Measurements from ENCODE around the gene PLBD1.

DNA sequence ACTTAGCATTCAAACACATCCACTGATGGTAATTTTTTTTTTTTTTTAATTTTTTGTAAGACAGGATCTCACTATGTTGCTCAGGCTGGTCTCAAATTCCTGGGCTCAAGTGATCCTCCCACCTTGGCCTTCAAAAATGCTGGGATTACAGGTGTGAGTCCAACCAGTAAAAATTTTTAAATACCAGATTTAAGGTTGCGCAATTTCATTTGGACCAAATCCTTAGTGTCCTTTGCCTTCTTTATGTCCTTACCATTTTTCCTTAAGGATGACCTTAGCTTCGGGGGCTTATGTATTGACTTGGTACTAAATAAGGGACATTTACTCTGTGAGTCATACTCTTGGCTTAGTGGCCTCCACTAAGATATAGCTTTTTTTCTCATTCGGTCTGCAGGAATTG is 4.1 kb upstream of the PLBD1 start:
- TF ChIP-seq POLR2AphosphoS5 (IDR thresholded peaks at IDR 0.05; ENCODE audit: low read depth, low read length) (no peak), MEF2A (IDR thresholded peaks at IDR 0.05; ENCODE audit: borderline replicate concordance, low read depth) (no peak), RAD21 (IDR thresholded peaks at IDR 0.05; ENCODE audit: low read length) (no peak), EP300 (IDR thresholded peaks at IDR 0.05; ENCODE audit: borderline replicate concordance in 1 of 2, low read depth in 1 of 2, low read length in 1 of 2) (no peak), FOSL2 (IDR thresholded peaks at IDR 0.05; ENCODE audit: borderline replicate concordance, low read depth) (no peak)
- TF ChIP-seq, protein P1, sequence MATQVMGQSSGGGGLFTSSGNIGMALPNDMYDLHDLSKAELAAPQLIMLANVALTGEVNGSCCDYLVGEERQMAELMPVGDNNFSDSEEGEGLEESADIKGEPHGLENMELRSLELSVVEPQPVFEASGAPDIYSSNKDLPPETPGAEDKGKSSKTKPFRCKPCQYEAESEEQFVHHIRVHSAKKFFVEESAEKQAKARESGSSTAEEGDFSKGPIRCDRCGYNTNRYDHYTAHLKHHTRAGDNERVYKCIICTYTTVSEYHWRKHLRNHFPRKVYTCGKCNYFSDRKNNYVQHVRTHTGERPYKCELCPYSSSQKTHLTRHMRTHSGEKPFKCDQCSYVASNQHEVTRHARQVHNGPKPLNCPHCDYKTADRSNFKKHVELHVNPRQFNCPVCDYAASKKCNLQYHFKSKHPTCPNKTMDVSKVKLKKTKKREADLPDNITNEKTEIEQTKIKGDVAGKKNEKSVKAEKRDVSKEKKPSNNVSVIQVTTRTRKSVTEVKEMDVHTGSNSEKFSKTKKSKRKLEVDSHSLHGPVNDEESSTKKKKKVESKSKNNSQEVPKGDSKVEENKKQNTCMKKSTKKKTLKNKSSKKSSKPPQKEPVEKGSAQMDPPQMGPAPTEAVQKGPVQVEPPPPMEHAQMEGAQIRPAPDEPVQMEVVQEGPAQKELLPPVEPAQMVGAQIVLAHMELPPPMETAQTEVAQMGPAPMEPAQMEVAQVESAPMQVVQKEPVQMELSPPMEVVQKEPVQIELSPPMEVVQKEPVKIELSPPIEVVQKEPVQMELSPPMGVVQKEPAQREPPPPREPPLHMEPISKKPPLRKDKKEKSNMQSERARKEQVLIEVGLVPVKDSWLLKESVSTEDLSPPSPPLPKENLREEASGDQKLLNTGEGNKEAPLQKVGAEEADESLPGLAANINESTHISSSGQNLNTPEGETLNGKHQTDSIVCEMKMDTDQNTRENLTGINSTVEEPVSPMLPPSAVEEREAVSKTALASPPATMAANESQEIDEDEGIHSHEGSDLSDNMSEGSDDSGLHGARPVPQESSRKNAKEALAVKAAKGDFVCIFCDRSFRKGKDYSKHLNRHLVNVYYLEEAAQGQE (IDR thresholded peaks at IDR 0.05; ENCODE audit: low read depth, low read length) = no peak
- TF ChIP-seq, protein P2, sequence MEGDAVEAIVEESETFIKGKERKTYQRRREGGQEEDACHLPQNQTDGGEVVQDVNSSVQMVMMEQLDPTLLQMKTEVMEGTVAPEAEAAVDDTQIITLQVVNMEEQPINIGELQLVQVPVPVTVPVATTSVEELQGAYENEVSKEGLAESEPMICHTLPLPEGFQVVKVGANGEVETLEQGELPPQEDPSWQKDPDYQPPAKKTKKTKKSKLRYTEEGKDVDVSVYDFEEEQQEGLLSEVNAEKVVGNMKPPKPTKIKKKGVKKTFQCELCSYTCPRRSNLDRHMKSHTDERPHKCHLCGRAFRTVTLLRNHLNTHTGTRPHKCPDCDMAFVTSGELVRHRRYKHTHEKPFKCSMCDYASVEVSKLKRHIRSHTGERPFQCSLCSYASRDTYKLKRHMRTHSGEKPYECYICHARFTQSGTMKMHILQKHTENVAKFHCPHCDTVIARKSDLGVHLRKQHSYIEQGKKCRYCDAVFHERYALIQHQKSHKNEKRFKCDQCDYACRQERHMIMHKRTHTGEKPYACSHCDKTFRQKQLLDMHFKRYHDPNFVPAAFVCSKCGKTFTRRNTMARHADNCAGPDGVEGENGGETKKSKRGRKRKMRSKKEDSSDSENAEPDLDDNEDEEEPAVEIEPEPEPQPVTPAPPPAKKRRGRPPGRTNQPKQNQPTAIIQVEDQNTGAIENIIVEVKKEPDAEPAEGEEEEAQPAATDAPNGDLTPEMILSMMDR (IDR thresholded peaks at IDR 0.05) = no peak
- TF ChIP-seq, protein P3, sequence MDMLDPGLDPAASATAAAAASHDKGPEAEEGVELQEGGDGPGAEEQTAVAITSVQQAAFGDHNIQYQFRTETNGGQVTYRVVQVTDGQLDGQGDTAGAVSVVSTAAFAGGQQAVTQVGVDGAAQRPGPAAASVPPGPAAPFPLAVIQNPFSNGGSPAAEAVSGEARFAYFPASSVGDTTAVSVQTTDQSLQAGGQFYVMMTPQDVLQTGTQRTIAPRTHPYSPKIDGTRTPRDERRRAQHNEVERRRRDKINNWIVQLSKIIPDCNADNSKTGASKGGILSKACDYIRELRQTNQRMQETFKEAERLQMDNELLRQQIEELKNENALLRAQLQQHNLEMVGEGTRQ (IDR thresholded peaks at IDR 0.05; ENCODE audit: borderline replicate concordance, low read depth, low read length) = no peak

All from SK-N-SH (cell line).